Esophagus squamous epithelium (tissue), 4 donors: ENCODE results near the gene MYO3B.

Experiments
- CTCF ChIP-seq, 6 experiments: fragments of 450-650 bp in 4 of 6; fragments of 200-600 bp in 2 of 6; sonication (generic) in 2 of 6; IDR thresholded peaks; one replicate each; pipeline ENCODE4 v1.5.1; 2016 to 2019; ENCODE audit warnings: antibody characterized with exemption in 6 of 6, mild to moderate bottlenecking in 4 of 6, moderate library complexity in 4 of 6
- POLR2A ChIP-seq, 4 donors: fragments of 450-650 bp; IDR thresholded peaks; one replicate each; pipeline ENCODE4 v1.6.1; 2017; ENCODE audit warnings: antibody characterized with exemption in 4 of 4, mild to moderate bottlenecking in 4 of 4, moderate library complexity in 3 of 4

DNA sequence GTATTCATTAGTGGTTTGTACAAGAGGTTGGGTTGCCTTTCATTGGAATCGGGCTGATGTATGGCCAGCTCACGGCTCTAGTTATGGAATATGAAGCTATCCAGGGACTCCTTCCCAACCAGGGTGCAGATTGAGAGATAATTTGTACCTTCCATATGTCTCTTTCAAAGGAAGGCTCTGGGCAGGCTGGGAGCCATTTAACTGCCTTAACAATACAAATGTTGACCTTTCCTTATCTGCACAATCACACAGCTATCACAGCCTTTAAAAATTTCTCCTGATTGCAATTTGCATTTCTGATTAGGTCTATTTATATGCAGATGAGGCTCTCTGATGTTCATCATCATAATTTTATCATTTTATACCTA is 58.7 kb downstream of the MYO3B start:
- TF ChIP-seq CTCF (IDR thresholded peaks at IDR 0.05) = no peak
- no peak for TF ChIP-seq POLR2A (IDR thresholded peaks at IDR 0.05)
